IMR-90 (cell line): ENCODE results near the gene KRTAP13-3. TPM values are rescaled to one million over a fixed set of nuclear protein-coding genes. Genes with fewer than 3 reads are reported as not detected.

Experiments
- ATAC-seq: fragments of 200-7000 bp; cut with Tn5 transposase; 2 replicates; pipeline ENCODE4 v1.9.1; 2020; ENCODE audit warnings: low read depth, mild to moderate bottlenecking, moderate library complexity
- BruUV-seq: library from RNA; stranded (reverse); fragments of 400-500 nt; replicated peaks from 2 replicates; lab custom pipeline; 2021; lab: Mats Ljungman, UMichigan
- CTCF ChIA-PET: fragments of 300-600 bp; formaldehyde crosslinking; extraction: SDS; loops from one replicate; lab custom pipeline; 2021; ENCODE audit warnings: antibody characterized with exemption; lab: Yijun Ruan, JAX
- POLR2A ChIA-PET: fragments of 300-600 bp; sonication (Branson Sonifier 250); formaldehyde crosslinking; loops from one replicate; lab custom pipeline; 2022; ENCODE audit warnings: antibody characterized with exemption; ENCODE audit not compliant: unreplicated experiment; lab: Charles Lee
- DNase-seq: peaks from one replicate; pipeline ENCODE4 v3.0.0; 2013
- H2AFZ ChIP-seq: replicated peaks from 2 replicates; pipeline ENCODE3; 2013; ENCODE audit warnings: low read length, mild to moderate bottlenecking; ENCODE audit not compliant: poor library complexity
- H2AK5ac ChIP-seq: 2 replicates; pipeline ENCODE4 v1.6.1; 2013; ENCODE audit warnings: low read depth, low read length, inconsistent platforms
- H2AK9ac ChIP-seq: replicated peaks from 2 replicates; pipeline ENCODE3; 2013; ENCODE audit warnings: mild to moderate bottlenecking, low read depth, low read length, moderate library complexity; ENCODE audit not compliant: poor library complexity
- H2BK120ac ChIP-seq: 2 replicates; pipeline ENCODE4 v1.6.1; 2013; ENCODE audit warnings: low read depth, low read length, inconsistent platforms
- H2BK15ac ChIP-seq: 3 replicates; pipeline ENCODE4 v1.6.1; 2013; ENCODE audit warnings: low read depth, low read length, inconsistent platforms
- H2BK20ac ChIP-seq: 2 replicates; pipeline ENCODE4 v1.6.1; 2013; ENCODE audit warnings: low read depth, mild to moderate bottlenecking, inconsistent platforms, low read length, moderate library complexity
- H2BK5ac ChIP-seq: 2 replicates; pipeline ENCODE4 v1.6.1; 2013; ENCODE audit warnings: mild to moderate bottlenecking, low read depth, low read length, inconsistent platforms; ENCODE audit not compliant: poor library complexity, severe bottlenecking
- H3K14ac ChIP-seq: replicated peaks from 2 replicates; pipeline ENCODE4 v1.6.1; 2013; ENCODE audit warnings: low read depth, low read length, inconsistent platforms
- H3K18ac ChIP-seq: 2 replicates; pipeline ENCODE4 v1.6.1; 2013; ENCODE audit warnings: low read depth, low read length, control low read depth
- H3K23ac ChIP-seq: 2 replicates; pipeline ENCODE4 v1.6.1; 2013; ENCODE audit warnings: low read depth, low read length, inconsistent platforms
- H3K27ac ChIP-seq: 2 replicates; pipeline ENCODE4 v1.5.1; 2013; ENCODE audit warnings: mild to moderate bottlenecking, control low read depth, low read length; ENCODE audit not compliant: insufficient read depth
- H3K27me3 ChIP-seq: 2 replicates; pipeline ENCODE4 v1.6.1; 2013; ENCODE audit warnings: low read length; ENCODE audit not compliant: control insufficient read depth, insufficient read depth
- H3K36me3 ChIP-seq: 2 replicates; pipeline ENCODE4 v1.6.1; 2013; ENCODE audit warnings: low read length, mixed read lengths; ENCODE audit not compliant: control insufficient read depth, insufficient read depth
- H3K4ac ChIP-seq: 2 replicates; pipeline ENCODE4 v1.6.1; 2013; ENCODE audit warnings: low read depth, low read length, inconsistent platforms
- H3K4me1 ChIP-seq: 2 replicates; pipeline ENCODE4 v1.6.1; 2013; ENCODE audit warnings: low read length, mixed read lengths; ENCODE audit not compliant: control insufficient read depth, insufficient read depth
- H3K4me2 ChIP-seq: 2 replicates; pipeline ENCODE4 v1.6.1; 2013; ENCODE audit warnings: low read depth, mild to moderate bottlenecking, control low read depth, low read length, moderate library complexity
- H3K4me3 ChIP-seq: 2 replicates; pipeline ENCODE4 v1.5.1; 2013; ENCODE audit warnings: low read depth, mild to moderate bottlenecking, control low read depth, low read length, moderate library complexity; ENCODE audit not compliant: insufficient read depth
- H3K56ac ChIP-seq: 2 replicates; pipeline ENCODE4 v1.6.1; 2013; ENCODE audit warnings: low read length, inconsistent platforms; ENCODE audit not compliant: insufficient read depth; ENCODE audit errors: extremely low read depth
- H3K79me1 ChIP-seq, 2 experiments: 2 replicates each; pipeline ENCODE4 v1.6.1; 2013; ENCODE audit warnings: low read length in 2 of 2, inconsistent platforms in 1 of 2, low read depth in 1 of 2
- H3K9ac ChIP-seq: 2 replicates; pipeline ENCODE4 v1.6.1; 2013; ENCODE audit warnings: low read depth, low read length, control low read depth
- H3K9me1 ChIP-seq: 2 replicates; pipeline ENCODE4 v1.6.1; 2013; ENCODE audit warnings: low read length, inconsistent platforms; ENCODE audit not compliant: insufficient read depth
- H3K9me3 ChIP-seq: 2 replicates; pipeline ENCODE4 v1.6.1; 2013; ENCODE audit warnings: low read length; ENCODE audit not compliant: control insufficient read depth, insufficient read depth
- H4K20me1 ChIP-seq: 2 replicates; pipeline ENCODE4 v1.6.1; 2013; ENCODE audit warnings: low read length, inconsistent platforms; ENCODE audit not compliant: insufficient read depth
- H4K5ac ChIP-seq: 2 replicates; pipeline ENCODE4 v1.6.1; 2013; ENCODE audit warnings: mild to moderate bottlenecking, low read depth, low read length, control low read depth
- H4K8ac ChIP-seq, 2 experiments: 2 replicates each; pipeline ENCODE4 v1.6.1; 2013; ENCODE audit warnings: low read depth in 2 of 2, low read length in 2 of 2, control low read depth in 1 of 2, inconsistent platforms in 1 of 2
- H4K91ac ChIP-seq: 2 replicates; pipeline ENCODE4 v1.6.1; 2013; ENCODE audit warnings: low read depth, low read length, inconsistent platforms; ENCODE audit not compliant: insufficient read depth
- BHLHE40 ChIP-seq: fragments of 150-350 bp; IDR thresholded peaks from 2 replicates; pipeline ENCODE4 v1.6.1; 2016; ENCODE audit warnings: mild to moderate bottlenecking, low read depth, low read length
- CEBPB ChIP-seq: IDR thresholded peaks from 2 replicates; pipeline ENCODE4 v1.6.1; 2012; ENCODE audit warnings: low read depth, low read length, improper control_type of control experiment
- CHD1 ChIP-seq: IDR thresholded peaks from 2 replicates; pipeline ENCODE4 v1.6.1; 2012; ENCODE audit warnings: low read depth, low read length, improper control_type of control experiment
- CTCF ChIP-seq: conservative IDR thresholded peaks from 2 replicates; pipeline ENCODE4 v1.5.1; 2012; ENCODE audit warnings: mild to moderate bottlenecking, low read depth, low read length, improper control_type of control experiment
- ELK1 ChIP-seq: fragments of 150-350 bp; IDR thresholded peaks from 2 replicates; pipeline ENCODE4 v1.6.1; 2016; ENCODE audit warnings: low read depth, mild to moderate bottlenecking, low read length, moderate library complexity, borderline replicate concordance
- FOS ChIP-seq: fragments of 150-350 bp; IDR thresholded peaks from 2 replicates; pipeline ENCODE4 v1.6.1; 2016; ENCODE audit warnings: low read depth, low read length
- MAZ ChIP-seq: IDR thresholded peaks from 2 replicates; pipeline ENCODE4 v1.6.1; 2012; ENCODE audit warnings: low read depth, mild to moderate bottlenecking, low read length, improper control_type of control experiment, moderate library complexity, borderline replicate concordance
- MXI1 ChIP-seq: IDR thresholded peaks from 2 replicates; pipeline ENCODE4 v1.6.1; 2012; ENCODE audit warnings: low read depth, mild to moderate bottlenecking, low read length, moderate library complexity, borderline replicate concordance
- NFE2L2 ChIP-seq: fragments of 150-350 bp; IDR thresholded peaks from 2 replicates; pipeline ENCODE4 v1.6.1; 2016; ENCODE audit warnings: low read depth, mild to moderate bottlenecking, low read length
- RAD21 ChIP-seq: IDR thresholded peaks from 2 replicates; pipeline ENCODE4 v1.6.1; 2012; ENCODE audit warnings: low read length, improper control_type of control experiment
- RCOR1 ChIP-seq: IDR thresholded peaks from 2 replicates; pipeline ENCODE4 v1.6.1; 2012; ENCODE audit warnings: mild to moderate bottlenecking, low read length, improper control_type of control experiment; ENCODE audit not compliant: insufficient replicate concordance
- RFX5 ChIP-seq: IDR thresholded peaks from 2 replicates; pipeline ENCODE4 v1.8.0; 2012; ENCODE audit warnings: low read depth, mild to moderate bottlenecking, low read length, moderate library complexity
- SMC3 ChIP-seq: fragments of 150-350 bp; IDR thresholded peaks from 2 replicates; pipeline ENCODE4 v1.6.1; 2016; ENCODE audit warnings: low read depth, mild to moderate bottlenecking, antibody characterized with exemption, low read length, moderate library complexity
- WGBS, 2 experiments: methylation state at CpG; one replicate each; pipeline versions ENCODE4 v1.1.5 to v1.1.7; 2013; ENCODE audit warnings: missing lambda C conversion rate in 2 of 2; ENCODE audit not compliant: insufficient read length in 1 of 2; ENCODE audit errors: extremely low coverage in 2 of 2; 5-methylcytosine and 5-hydroxymethylcytosine counted together
- dilution Hi-C: fragments of 300-500 bp; cut with HindIII; formaldehyde crosslinking; loops from one replicate; pipeline ENCODE4 v1.14.3; 2018; ENCODE audit warnings: low sequenced_read_pairs; ENCODE audit not compliant: unreplicated experiment
- in situ Hi-C: fragments of 300-500 bp; cut with MboI; formaldehyde crosslinking; loops from 3 replicates; pipeline ENCODE4 v1.14.3; 2019; ENCODE audit warnings: low sequenced_read_pairs, inconsistent platforms, mixed read lengths
- intact Hi-C: fragments of 100-400 bp; cut with micrococcal nuclease; formaldehyde crosslinking; loops from 2 replicates; pipeline ENCODE4 v1.10.0; 2022
- polyA plus RNA-seq, 3 experiments: library from polyadenylated mRNA; depleted of rRNA; stranded (reverse); fragments of >200 nt; gene quantifications; 2 replicates each; pipeline ENCODE4 v1.2.3, GENCODE V29; 2012; ENCODE audit warnings: low replicate concordance in 1 of 3
- total RNA-seq: library from RNA; depleted of rRNA; stranded (reverse); fragments of >200 nt; gene quantifications from 2 replicates; pipeline ENCODE4 v1.2.3, GENCODE V29; 2012

KRTAP13-3 gene
- total and polyA plus RNA-seq, 2 of the 4 experiments (the other 2 are of a cell fraction): not detected

GRCh38 chr21:30437010-30437565, 11.4 kb upstream of the KRTAP13-3 start:
- Histone ChIP-seq H3K23ac (no peak overlapping the region), H2AK9ac (no peak overlapping the region), H3K9ac (no peak overlapping the region), H2AFZ (no peak overlapping the region), H4K5ac (no peak overlapping the region), H2BK120ac (no peak overlapping the region), H2BK5ac (no peak overlapping the region), H3K14ac (no peak overlapping the region), H2AK5ac (no peak overlapping the region), H3K4me3 (no peak overlapping the region), H2BK15ac (no peak overlapping the region), H3K9me1 (no peaks in the 10 kb centered on the region), H3K18ac (no peak overlapping the region), H4K8ac (no peak overlapping the region), H4K20me1 (no peaks in the 10 kb centered on the region), H3K4me1 (no peaks in the 10 kb centered on the region), H3K27me3 (no peaks in the 10 kb centered on the region), H3K4me2 (no peak overlapping the region), H2BK20ac (no peak overlapping the region), H3K36me3 (no peaks in the 10 kb centered on the region), H3K9me3 (peaks cover 13% of the 10 kb centered on the region), H3K79me1 (no peaks in the 10 kb centered on the region), H4K91ac (no peak overlapping the region), H3K27ac (no peak overlapping the region), H3K56ac (no peak overlapping the region), H3K4ac (no peak overlapping the region)
- in situ Hi-C loops: no loop called here
- intact Hi-C loops: no loop called here
- ChIA-PET POLR2A (no interaction called here), CTCF (interaction anchor here (0.7 kb wide), 1 partner anchor 9 kb away, joined by 3 read pairs; no protein-coding TSS in a partner anchor)
- no peak for DNase-seq
- TF ChIP-seq BHLHE40 (no peak), ELK1 (no peak), NFE2L2 (no peak), SMC3 (no peak), RFX5 (no peak), FOS (no peak), RAD21 (no peak), CEBPB (no peak), MXI1 (no peak), MAZ (no peak), CTCF (no peak), CHD1 (no peak), RCOR1 (no peak)
- BruUV-seq: no TSS peak
- no CpG with 5 or more reads among the region's 3 CpGs for WGBS, 2 experiments
- no peak for ATAC-seq
- dilution Hi-C loops: no loop called here
